K562 (cell line): ENCODE results near the gene SLC37A3. TPM values are rescaled to one million over a fixed set of nuclear protein-coding genes. Genes with fewer than 3 reads are reported as not detected.
A peak's percentile ranks its signal among the peaks of the same experiment; 100 is the strongest.

Experiments
- CHD4 ChIP-seq: fragments of 200-600 bp; sonication (generic); IDR thresholded peaks from 3 replicates; pipeline ENCODE4 v1.6.1; 2012; ENCODE audit warnings: low read depth, mild to moderate bottlenecking, mixed read lengths, low read length, inconsistent platforms; ENCODE audit not compliant: insufficient read depth, insufficient replicate concordance, poor library complexity, severe bottlenecking
- EWSR1 ChIP-seq: fragments of 450-650 bp; IDR thresholded peaks from 2 replicates; pipeline ENCODE4 v1.6.1; 2018; ENCODE audit warnings: borderline replicate concordance, mild to moderate bottlenecking, low read depth, moderate library complexity; ENCODE audit not compliant: partially characterized antibody
- POLR2G ChIP-seq: fragments of 200-400 bp; formaldehyde crosslinking; IDR thresholded peaks from 2 replicates; pipeline ENCODE4 v1.6.1; 2017; ENCODE audit warnings: low read depth, mild to moderate bottlenecking, antibody characterized with exemption, low read length, moderate library complexity
- SMAD1 ChIP-seq: fragments of 150-350 bp; IDR thresholded peaks from 2 replicates; pipeline ENCODE4 v1.6.1; 2014; ENCODE audit warnings: low read length, low read depth; ENCODE audit not compliant: partially characterized antibody
- XRCC4 ChIP-seq: IDR thresholded peaks from one replicate; pipeline ENCODE4 v1.6.1; 2011; ENCODE audit not compliant: insufficient read depth, insufficient read length; ENCODE audit errors: extremely low read depth
- ZBTB1 ChIP-seq: sonication (generic); formaldehyde crosslinking; IDR thresholded peaks from 2 replicates; pipeline ENCODE4 v1.8.1; 2023; ENCODE audit warnings: missing genetic modification reagents, low read depth, mild to moderate bottlenecking, borderline replicate concordance
- ZNF766 ChIP-seq: fragments of 200-800 bp; sonication (Bioruptor generic); conservative IDR thresholded peaks from 2 replicates; pipeline ENCODE4 v1.6.1; 2016; ENCODE audit warnings: missing genetic modification characterization, missing compliant biosample characterization
- polyA plus RNA-seq, 8 experiments: library from polyadenylated mRNA; depleted of rRNA in 4 of 8; stranded (reverse) in 5 of 8; unstranded in 3 of 8; fragments of >200 nt; fragmentation: Nextera tagmentation in 2 of 8; fragmentation: Illumina TruSeq in 1 of 8; extraction: Ambion mirVana in 2 of 8; extraction: Trizol in 1 of 8; gene quantifications; 2 replicates each; pipeline versions ENCODE4 v1.2.1 to v1.2.3, GENCODE V29; 2011 to 2014; ENCODE audit warnings: inconsistent platforms in 1 of 8, missing spikeins in 1 of 8
- total RNA-seq, 7 experiments: library from RNA; depleted of rRNA in 6 of 7; stranded (reverse); fragments of >200 nt in 6 of 7; fragmentation: Illumina TruSeq in 2 of 7; extraction: Trizol in 2 of 7; gene quantifications; 2 replicates each; pipeline versions ENCODE4 v1.2.1 to v1.2.3, GENCODE V29; 2011 to 2021; ENCODE audit warnings: low replicate concordance in 1 of 7
- TF ChIP-seq, protein P1 (sequence below): fragments of 250-450 bp; sonication (Bioruptor Pico); IDR thresholded peaks from 2 replicates; pipeline ENCODE4 v1.8.0; 2022; ENCODE audit warnings: inconsistent platforms, mild to moderate bottlenecking, moderate library complexity, borderline replicate concordance
- TF ChIP-seq, protein P2 (sequence below): sonication (generic); formaldehyde crosslinking; IDR thresholded peaks from 2 replicates; pipeline ENCODE4 v1.8.1; 2022; ENCODE audit warnings: missing genetic modification reagents
- TF ChIP-seq, protein P3 (sequence below), 2 experiments: fragments of 450-650 bp; formaldehyde crosslinking in 1 of 2; IDR thresholded peaks; 2 replicates each; pipeline versions ENCODE4 v1.4.0 to v1.6.1; 2014 to 2020; ENCODE audit warnings: mild to moderate bottlenecking in 2 of 2, borderline replicate concordance in 1 of 2, low read depth in 1 of 2
- TF ChIP-seq, protein P4 (sequence below): sonication (generic); formaldehyde crosslinking; IDR thresholded peaks from 2 replicates; pipeline ENCODE4 v1.8.0; 2022; ENCODE audit warnings: missing genetic modification reagents, mild to moderate bottlenecking, borderline replicate concordance

Gene SLC37A3
- total and polyA plus RNA-seq, 9 of the 15 experiments (the other 6 are each of a cell fraction or from before 2014, with no cell fraction given), result 11.7 to 59.1 (median 26.8) TPM

DNA sequence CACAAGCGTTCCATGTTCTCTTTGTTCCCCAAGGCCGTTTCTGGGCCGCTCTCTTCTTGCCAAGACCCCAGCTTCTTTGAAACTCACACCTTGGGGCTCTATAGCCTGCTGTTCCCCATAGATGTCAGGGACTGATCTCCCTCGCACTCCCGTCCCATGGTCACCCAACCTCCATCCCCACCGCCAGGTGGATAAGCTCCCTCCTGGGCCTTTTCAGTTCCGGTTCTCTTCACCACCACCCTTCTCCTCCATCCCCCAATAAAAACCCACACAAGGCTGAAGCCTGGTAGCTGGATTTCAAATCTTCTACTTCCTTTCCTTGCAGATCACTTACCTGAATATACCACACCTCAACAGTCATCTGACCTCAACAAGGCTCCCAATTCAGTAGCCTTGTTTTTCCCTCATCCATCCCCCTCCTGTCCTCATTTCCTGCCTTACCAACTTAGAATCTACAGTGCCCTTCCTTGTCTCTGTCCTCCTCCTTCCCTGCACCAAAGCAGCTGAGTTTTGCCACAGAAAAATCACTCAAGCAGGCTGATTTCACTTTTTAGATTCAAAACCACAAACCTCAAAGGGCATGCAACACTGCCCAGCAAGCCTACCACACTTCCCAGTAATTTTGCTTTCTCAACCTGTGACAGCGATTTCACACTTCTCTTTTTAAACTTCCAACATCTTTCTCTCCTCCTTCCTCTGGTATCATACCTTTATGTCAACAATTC lies 7.7 kb downstream of the SLC37A3 start (continued):
- TF ChIP-seq ZNF766 (CRISPR knock-in tag) (no peak), ZBTB1 (CRISPR knock-in tag) (0 out of 2 replicates have a peak, but pooled peaks have one; percentile 53), EWSR1 (no peak), CHD4 (no peak), SMAD1 (no peak), POLR2G (no peak), XRCC4 (no peak)
- TF ChIP-seq, protein P1, sequence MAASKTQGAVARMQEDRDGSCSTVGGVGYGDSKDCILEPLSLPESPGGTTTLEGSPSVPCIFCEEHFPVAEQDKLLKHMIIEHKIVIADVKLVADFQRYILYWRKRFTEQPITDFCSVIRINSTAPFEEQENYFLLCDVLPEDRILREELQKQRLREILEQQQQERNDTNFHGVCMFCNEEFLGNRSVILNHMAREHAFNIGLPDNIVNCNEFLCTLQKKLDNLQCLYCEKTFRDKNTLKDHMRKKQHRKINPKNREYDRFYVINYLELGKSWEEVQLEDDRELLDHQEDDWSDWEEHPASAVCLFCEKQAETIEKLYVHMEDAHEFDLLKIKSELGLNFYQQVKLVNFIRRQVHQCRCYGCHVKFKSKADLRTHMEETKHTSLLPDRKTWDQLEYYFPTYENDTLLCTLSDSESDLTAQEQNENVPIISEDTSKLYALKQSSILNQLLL (CRISPR knock-in tag), result no peak
- TF ChIP-seq, protein P2, sequence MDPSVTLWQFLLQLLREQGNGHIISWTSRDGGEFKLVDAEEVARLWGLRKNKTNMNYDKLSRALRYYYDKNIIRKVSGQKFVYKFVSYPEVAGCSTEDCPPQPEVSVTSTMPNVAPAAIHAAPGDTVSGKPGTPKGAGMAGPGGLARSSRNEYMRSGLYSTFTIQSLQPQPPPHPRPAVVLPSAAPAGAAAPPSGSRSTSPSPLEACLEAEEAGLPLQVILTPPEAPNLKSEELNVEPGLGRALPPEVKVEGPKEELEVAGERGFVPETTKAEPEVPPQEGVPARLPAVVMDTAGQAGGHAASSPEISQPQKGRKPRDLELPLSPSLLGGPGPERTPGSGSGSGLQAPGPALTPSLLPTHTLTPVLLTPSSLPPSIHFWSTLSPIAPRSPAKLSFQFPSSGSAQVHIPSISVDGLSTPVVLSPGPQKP (CRISPR knock-in tag), result no peak
- TF ChIP-seq, protein P3, sequence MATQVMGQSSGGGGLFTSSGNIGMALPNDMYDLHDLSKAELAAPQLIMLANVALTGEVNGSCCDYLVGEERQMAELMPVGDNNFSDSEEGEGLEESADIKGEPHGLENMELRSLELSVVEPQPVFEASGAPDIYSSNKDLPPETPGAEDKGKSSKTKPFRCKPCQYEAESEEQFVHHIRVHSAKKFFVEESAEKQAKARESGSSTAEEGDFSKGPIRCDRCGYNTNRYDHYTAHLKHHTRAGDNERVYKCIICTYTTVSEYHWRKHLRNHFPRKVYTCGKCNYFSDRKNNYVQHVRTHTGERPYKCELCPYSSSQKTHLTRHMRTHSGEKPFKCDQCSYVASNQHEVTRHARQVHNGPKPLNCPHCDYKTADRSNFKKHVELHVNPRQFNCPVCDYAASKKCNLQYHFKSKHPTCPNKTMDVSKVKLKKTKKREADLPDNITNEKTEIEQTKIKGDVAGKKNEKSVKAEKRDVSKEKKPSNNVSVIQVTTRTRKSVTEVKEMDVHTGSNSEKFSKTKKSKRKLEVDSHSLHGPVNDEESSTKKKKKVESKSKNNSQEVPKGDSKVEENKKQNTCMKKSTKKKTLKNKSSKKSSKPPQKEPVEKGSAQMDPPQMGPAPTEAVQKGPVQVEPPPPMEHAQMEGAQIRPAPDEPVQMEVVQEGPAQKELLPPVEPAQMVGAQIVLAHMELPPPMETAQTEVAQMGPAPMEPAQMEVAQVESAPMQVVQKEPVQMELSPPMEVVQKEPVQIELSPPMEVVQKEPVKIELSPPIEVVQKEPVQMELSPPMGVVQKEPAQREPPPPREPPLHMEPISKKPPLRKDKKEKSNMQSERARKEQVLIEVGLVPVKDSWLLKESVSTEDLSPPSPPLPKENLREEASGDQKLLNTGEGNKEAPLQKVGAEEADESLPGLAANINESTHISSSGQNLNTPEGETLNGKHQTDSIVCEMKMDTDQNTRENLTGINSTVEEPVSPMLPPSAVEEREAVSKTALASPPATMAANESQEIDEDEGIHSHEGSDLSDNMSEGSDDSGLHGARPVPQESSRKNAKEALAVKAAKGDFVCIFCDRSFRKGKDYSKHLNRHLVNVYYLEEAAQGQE (IDR thresholded peaks at IDR 0.05; ENCODE audit: borderline replicate concordance), result no peak
- TF ChIP-seq, protein P3 (CRISPR knock-in tag; IDR thresholded peaks at IDR 0.05; ENCODE audit: low read depth), result no peak
- TF ChIP-seq, protein P4, sequence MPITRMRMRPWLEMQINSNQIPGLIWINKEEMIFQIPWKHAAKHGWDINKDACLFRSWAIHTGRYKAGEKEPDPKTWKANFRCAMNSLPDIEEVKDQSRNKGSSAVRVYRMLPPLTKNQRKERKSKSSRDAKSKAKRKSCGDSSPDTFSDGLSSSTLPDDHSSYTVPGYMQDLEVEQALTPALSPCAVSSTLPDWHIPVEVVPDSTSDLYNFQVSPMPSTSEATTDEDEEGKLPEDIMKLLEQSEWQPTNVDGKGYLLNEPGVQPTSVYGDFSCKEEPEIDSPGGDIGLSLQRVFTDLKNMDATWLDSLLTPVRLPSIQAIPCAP (CRISPR knock-in tag), result no peak
